Natural killer cell treated with Interleukin-12 subunit alpha and Interleukin-12 subunit beta and Interleukin-15 and Interleukin-18, amount 100 ng/mL, for 72 hours (primary cell): ENCODE data around the gene PDE7B. TPM values are rescaled to one million over a fixed set of nuclear protein-coding genes. Genes with fewer than 3 reads are reported as not detected.
A peak's percentile ranks its signal among the peaks of the same experiment; 100 is the strongest.

ENCODE experiments used
- ATAC-seq, 2 donors: fragments of 150-1000 bp; cut with Tn5 transposase in 1 of 2; sonication (Bioruptor Pico), chemical (Tn5 transposase) in 1 of 2; 2 replicates each; pipeline ENCODE4 v1.10.0; 2021
- DNase-seq: peaks from one replicate; pipeline ENCODE4 v3.0.0; 2022; ENCODE audit warnings: low spot score
- H3K27ac Mint-ChIP-seq, 2 donors: 1 replicate in 1 of 2; 2 replicates in 1 of 2; pipeline ENCODE4 v1.8.0; 2022; ENCODE audit warnings: mixed read lengths in 2 of 2, mild to moderate bottlenecking in 1 of 2, moderate library complexity in 1 of 2
- H3K27me3 Mint-ChIP-seq, 2 donors: 1 replicate in 1 of 2; 2 replicates in 1 of 2; pipeline ENCODE4 v1.8.0; 2022; ENCODE audit warnings: mixed read lengths in 2 of 2
- H3K36me3 Mint-ChIP-seq: one replicate; pipeline ENCODE4 v1.8.0; 2022; ENCODE audit warnings: mixed read lengths
- H3K4me1 Mint-ChIP-seq, 2 donors: 1 replicate in 1 of 2; 2 replicates in 1 of 2; pipeline ENCODE4 v1.8.0; 2022; ENCODE audit warnings: low read depth in 2 of 2, mixed read lengths in 2 of 2, mild to moderate bottlenecking in 1 of 2
- H3K4me3 Mint-ChIP-seq: one replicate; pipeline ENCODE4 v1.8.0; 2022; ENCODE audit warnings: mixed read lengths
- H3K9me3 Mint-ChIP-seq: 2 replicates; pipeline ENCODE4 v1.8.0; 2022; ENCODE audit warnings: mixed read lengths
- total RNA-seq, 2 donors: library from RNA; stranded (reverse); gene quantifications; one replicate each; pipeline ENCODE4 v1.2.3, GENCODE V29; 2022

Gene PDE7B
- total RNA-seq, 2 donors from 2014 or later, result 0.14 TPM; not detected in 1

DNA sequence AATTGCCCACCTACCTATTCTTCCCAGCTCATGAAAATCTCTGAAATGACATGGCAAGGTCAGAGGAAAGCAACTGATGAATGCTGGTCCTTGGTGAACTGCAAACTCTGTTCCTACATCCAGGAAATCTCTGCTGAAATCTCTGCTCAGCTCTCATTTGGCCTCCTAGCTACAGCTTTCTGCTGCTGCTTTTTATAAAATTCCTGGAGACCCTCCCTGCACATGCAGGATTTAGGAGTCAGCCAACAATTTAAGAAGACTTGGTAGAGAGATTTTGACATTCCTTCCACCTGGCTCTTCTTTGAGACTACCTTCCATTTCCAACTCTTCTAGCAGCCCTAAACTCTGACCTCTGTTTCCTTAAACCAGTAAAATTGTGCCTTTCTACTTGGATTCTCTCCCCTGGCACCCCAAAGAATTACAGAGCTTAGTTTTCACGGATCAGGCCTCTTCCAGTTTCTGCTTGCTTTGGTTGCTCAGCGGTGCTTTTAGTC is 55.5 kb downstream of the PDE7B start:
- ATAC-seq (no peak), DNase-seq (no peak)
- H3K4me3 Mint-ChIP-seq, result no peak overlapping the region
- no peaks in the 10 kb centered on the region for H3K9me3 Mint-ChIP-seq
- no peaks in the 10 kb centered on the region for H3K36me3 Mint-ChIP-seq
- H3K27ac Mint-ChIP-seq, result no peak overlapping the region
- no peaks in the 10 kb centered on the region for H3K4me1 Mint-ChIP-seq
- H3K27me3 Mint-ChIP-seq, result no peaks in the 10 kb centered on the region

GRCh38 chr6:135909737-135910387 is 58.4 kb downstream of the PDE7B start:
- Mint-ChIP-seq H3K27me3 (no peaks in the 10 kb centered on the region), H3K36me3 (no peaks in the 10 kb centered on the region), H3K27ac (no peak overlapping the region), H3K4me1 (no peaks in the 10 kb centered on the region), H3K4me3 (no peak overlapping the region), H3K9me3 (no peaks in the 10 kb centered on the region)
- ATAC-seq (peak; percentile 56 to 67), DNase-seq (peak; percentile 64)

DNA sequence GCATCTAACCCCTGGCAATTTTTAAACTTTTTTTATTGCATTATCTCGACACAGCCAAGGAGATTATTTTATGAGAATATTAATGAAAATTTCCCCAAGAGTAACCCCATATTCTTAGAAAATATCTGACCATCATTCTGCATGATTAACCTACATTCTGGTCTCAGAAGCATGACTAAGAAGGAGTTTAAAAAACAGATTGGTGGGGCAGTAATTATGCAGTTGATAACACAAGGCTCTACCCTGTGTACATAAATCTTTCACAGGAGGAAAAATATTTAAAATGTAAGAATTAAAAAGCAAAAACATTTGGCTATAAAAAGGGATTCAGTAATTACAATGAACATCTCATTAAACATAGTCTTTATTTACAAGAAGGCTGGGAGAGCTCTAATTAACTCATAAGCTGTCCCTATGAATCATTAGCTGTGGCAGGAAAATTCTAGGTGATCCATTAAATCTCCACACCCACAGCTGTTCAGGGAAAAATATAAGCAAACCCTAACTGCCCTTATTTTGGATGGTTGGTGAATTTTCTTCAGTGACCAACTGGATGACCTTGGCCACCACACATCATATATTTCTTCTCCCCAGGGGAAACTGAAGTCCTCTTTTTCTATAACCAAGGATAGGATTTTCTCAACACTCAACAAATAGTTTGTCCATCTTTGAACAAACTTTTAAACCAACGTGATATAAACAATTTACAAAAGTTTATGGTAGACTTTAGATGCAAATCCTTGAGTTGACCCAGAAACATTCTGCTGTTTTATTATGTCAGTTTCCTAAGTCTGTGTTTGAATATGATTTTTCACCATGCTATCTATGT is 59.5 kb downstream of the PDE7B start:
- H3K4me3 Mint-ChIP-seq, result no peak overlapping the region
- H3K4me1 Mint-ChIP-seq, result no peaks in the 10 kb centered on the region
- H3K36me3 Mint-ChIP-seq, result no peaks in the 10 kb centered on the region
- H3K9me3 Mint-ChIP-seq, result no peaks in the 10 kb centered on the region
- no peak overlapping the region for H3K27ac Mint-ChIP-seq
- ATAC-seq, result no peak
- no peak for DNase-seq
- H3K27me3 Mint-ChIP-seq, result no peaks in the 10 kb centered on the region

- no peak for DNase-seq
- Mint-ChIP-seq H3K9me3 (no peaks in the 10 kb centered on the region), H3K4me1 (no peaks in the 10 kb centered on the region), H3K27me3 (peaks cover 5 to 8% of the 10 kb centered on the region in 2 donors), H3K36me3 (no peaks in the 10 kb centered on the region), H3K4me3 (no peak overlapping the region), H3K27ac (no peak overlapping the region)
- peak in 1 of 2 donors; percentile 46 for ATAC-seq
Measured at GRCh38 chr6:135913785-135914184, 62.3 kb downstream of the PDE7B start.

DNA sequence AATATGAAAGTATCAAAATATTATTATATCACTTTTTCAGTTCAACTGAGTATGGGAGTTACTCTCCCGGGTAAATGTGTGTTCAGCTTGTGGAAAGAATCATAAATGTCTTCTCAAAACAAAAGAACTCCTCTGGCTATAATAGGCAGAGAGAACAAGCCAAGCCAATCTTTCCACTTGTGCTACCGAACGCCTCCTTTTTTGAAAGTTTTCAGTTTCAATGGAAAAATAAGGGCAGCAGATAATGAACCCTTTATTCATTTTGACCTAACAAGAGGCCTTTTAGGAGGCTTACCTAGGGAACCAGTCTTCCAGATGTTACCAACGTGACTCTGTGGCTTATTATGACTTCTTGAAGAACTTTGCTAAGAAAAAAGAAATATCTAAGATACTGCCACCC is 67.5 kb downstream of the PDE7B start:
- Mint-ChIP-seq H3K27ac (no peak overlapping the region), H3K4me1 (no peaks in the 10 kb centered on the region), H3K27me3 (peaks cover 9 to 30% of the 10 kb centered on the region in 2 donors), H3K4me3 (no peak overlapping the region), H3K9me3 (no peaks in the 10 kb centered on the region), H3K36me3 (no peaks in the 10 kb centered on the region)
- DNase-seq (no peak), ATAC-seq (no peak)

DNA sequence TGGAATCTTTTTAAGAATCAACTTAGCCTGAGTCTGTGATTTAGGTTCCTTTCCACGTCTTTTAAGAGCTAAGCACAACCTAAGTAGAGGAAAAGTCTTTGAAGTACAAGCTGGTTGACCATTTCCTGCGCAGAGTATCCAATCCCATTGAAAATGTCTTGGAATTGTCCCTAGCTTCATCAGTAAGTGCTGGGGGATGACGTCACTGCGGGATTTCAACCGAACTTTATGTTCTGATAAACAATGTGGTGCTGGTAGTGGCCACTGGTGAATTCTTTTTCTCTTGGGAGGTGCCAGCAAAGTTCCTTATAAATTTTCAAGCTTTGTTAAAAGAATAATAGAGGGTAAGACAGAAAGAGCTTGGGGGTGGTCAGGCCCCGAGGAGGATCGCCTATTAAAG is 69.2 kb downstream of the PDE7B start:
- no peaks in the 10 kb centered on the region for H3K36me3 Mint-ChIP-seq

DNA sequence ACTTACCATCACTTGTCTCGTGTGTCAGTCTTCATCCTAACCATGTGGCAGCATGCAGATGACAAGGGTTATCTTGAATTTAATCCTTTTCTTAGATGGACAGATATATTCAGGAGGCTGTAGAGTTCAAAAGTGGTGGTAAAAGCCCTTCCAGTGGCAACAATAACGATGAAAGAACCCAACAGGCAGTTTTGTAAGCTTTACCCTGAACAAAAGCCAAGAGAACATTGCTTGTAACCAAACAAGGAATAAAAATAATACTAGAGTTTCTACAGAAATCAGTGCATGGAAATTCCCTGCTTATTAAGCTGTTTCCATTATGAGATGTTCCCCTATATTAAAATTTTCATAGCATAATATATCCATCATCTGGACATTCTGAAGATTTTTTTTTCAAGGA is 69.7 kb downstream of the PDE7B start:
- H3K9me3 Mint-ChIP-seq, result no peaks in the 10 kb centered on the region
- ATAC-seq, result no peak

More for the DNA sequence above, 69.2 kb downstream of the PDE7B start:
- ATAC-seq (no peak), DNase-seq (no peak)
- no peak overlapping the region for H3K4me3 Mint-ChIP-seq
- peaks cover 9 to 30% of the 10 kb centered on the region in 2 donors for H3K27me3 Mint-ChIP-seq
- no peaks in the 10 kb centered on the region for H3K4me1 Mint-ChIP-seq
- no peaks in the 10 kb centered on the region for H3K9me3 Mint-ChIP-seq
- no peak overlapping the region for H3K27ac Mint-ChIP-seq

DNA sequence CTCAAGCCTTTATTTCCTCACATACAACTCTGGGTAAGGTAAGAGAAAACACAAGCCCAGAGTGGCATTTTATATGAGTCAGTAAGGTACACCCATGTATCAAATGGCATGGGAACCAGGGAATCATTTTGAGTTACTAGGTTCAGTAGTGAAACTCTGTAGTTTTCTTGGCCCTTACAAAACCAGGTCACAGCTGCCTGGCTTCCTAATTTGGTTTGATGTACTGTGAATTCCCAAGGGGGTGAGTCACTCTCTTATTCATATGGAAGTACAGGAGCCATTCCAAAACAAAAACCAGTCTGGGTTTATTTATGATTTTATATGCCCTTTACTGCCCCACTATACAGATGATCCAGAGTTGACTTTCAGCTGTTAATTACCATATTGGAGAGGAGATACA is 70.7 kb downstream of the PDE7B start:
- peaks cover 9 to 35% of the 10 kb centered on the region in 2 donors for H3K27me3 Mint-ChIP-seq
- no peaks in the 10 kb centered on the region for H3K4me1 Mint-ChIP-seq
- DNase-seq, result no peak
- H3K4me3 Mint-ChIP-seq, result no peak overlapping the region
- ATAC-seq, result no peak
- H3K27ac Mint-ChIP-seq, result no peak overlapping the region
- H3K9me3 Mint-ChIP-seq, result no peaks in the 10 kb centered on the region
- H3K36me3 Mint-ChIP-seq, result no peaks in the 10 kb centered on the region

More for the DNA sequence above, 69.7 kb downstream of the PDE7B start:
- Mint-ChIP-seq H3K36me3 (no peaks in the 10 kb centered on the region), H3K4me1 (no peaks in the 10 kb centered on the region), H3K4me3 (no peak overlapping the region), H3K27me3 (peaks cover 9 to 30% of the 10 kb centered on the region in 2 donors), H3K27ac (no peak overlapping the region)
- no peak for DNase-seq

GRCh38 chr6:135922746-135923145 is 71.2 kb downstream of the PDE7B start:
- H3K4me3 Mint-ChIP-seq, result no peak overlapping the region
- H3K36me3 Mint-ChIP-seq, result no peaks in the 10 kb centered on the region
- no peaks in the 10 kb centered on the region for H3K9me3 Mint-ChIP-seq
- no peaks in the 10 kb centered on the region for H3K4me1 Mint-ChIP-seq
- H3K27ac Mint-ChIP-seq, result no peak overlapping the region
- DNase-seq (no peak), ATAC-seq (no peak)
- H3K27me3 Mint-ChIP-seq, result peaks cover 7 to 30% of the 10 kb centered on the region in 2 donors

- no peaks in the 10 kb centered on the region for H3K9me3 Mint-ChIP-seq
- H3K27ac Mint-ChIP-seq, result no peak overlapping the region
- no peak for DNase-seq
- no peaks in the 10 kb centered on the region for H3K27me3 Mint-ChIP-seq
- no peaks in the 10 kb centered on the region for H3K36me3 Mint-ChIP-seq
- ATAC-seq, result no peak
- H3K4me1 Mint-ChIP-seq, result no peaks in the 10 kb centered on the region
- no peak overlapping the region for H3K4me3 Mint-ChIP-seq
Measured at GRCh38 chr6:135932651-135933050, 81.2 kb downstream of the PDE7B start.

GRCh38 chr6:135935941-135936601 is 84.6 kb downstream of the PDE7B start:
- DNase-seq (no peak), ATAC-seq (peak in 1 of 2 donors; percentile 41)
- no peaks in the 10 kb centered on the region for H3K4me1 Mint-ChIP-seq
- H3K27me3 Mint-ChIP-seq, result no peaks in the 10 kb centered on the region
- H3K9me3 Mint-ChIP-seq, result no peaks in the 10 kb centered on the region
- H3K4me3 Mint-ChIP-seq, result no peak overlapping the region
- H3K36me3 Mint-ChIP-seq, result no peaks in the 10 kb centered on the region
- H3K27ac Mint-ChIP-seq, result no peak overlapping the region

DNA sequence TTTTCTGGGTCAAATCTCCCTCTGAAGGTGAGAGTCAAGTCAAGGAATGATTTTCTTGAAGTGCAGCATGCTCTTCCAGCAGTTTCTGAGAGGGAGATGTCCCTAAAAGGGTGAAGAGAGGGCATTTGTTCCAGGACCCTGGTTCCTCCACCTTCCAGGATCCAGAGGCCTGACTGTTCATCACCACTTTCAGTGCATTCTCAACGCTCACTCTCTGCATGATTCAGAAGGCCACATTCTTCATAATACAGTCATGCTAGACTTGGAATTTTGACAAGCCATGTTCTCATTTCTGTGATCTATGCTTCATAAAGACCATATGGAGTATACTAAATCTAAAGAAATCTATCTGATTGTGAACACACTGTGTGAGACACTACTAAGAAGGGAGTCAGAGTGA is 85.1 kb downstream of the PDE7B start:
- Mint-ChIP-seq H3K4me1 (no peaks in the 10 kb centered on the region), H3K36me3 (no peaks in the 10 kb centered on the region), H3K27ac (no peak overlapping the region), H3K4me3 (no peak overlapping the region), H3K9me3 (no peaks in the 10 kb centered on the region), H3K27me3 (no peaks in the 10 kb centered on the region)
- no peak for ATAC-seq
- no peak for DNase-seq

DNA sequence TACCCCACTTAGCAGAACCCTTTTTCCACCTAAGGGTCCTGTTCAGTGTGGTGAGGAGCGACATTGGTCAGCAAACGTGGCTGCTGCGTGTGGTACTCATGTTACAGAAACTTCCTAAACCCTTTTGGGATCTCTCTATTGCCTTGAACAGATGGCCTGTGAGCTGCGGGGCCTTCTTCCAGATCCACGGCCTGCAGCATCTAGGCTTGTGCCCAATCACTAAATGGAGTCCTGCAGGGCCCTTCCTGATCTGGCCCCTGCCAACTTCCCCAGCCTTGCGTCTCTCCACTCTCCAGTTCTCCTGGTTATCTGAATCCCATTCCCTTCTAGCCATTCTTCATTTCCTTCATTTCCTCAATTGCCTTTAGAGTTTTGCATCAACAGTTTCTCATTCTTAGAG is 85.6 kb downstream of the PDE7B start:
- Mint-ChIP-seq H3K9me3 (no peaks in the 10 kb centered on the region), H3K36me3 (no peaks in the 10 kb centered on the region), H3K27ac (no peak overlapping the region), H3K4me3 (no peak overlapping the region), H3K4me1 (no peaks in the 10 kb centered on the region), H3K27me3 (no peaks in the 10 kb centered on the region)
- DNase-seq, result no peak
- ATAC-seq, result no peak
